A549 (cell line): ENCODE results near the gene CTBP2. TPM values are rescaled to one million over a fixed set of nuclear protein-coding genes. Genes with fewer than 3 reads are reported as not detected.

Experiments used
- ATAC-seq, 2 experiments: fragments of 200-7000 bp in 1 of 2; fragments of >200 bp in 1 of 2; cut with Nextera tagmentation in 1 of 2; cut with Tn5 transposase in 1 of 2; 3 replicates each; pipeline versions ENCODE4 v1.8.0 to v1.9.1; 2018 to 2020; ENCODE audit warnings: mild to moderate bottlenecking in 1 of 2, moderate library complexity in 1 of 2
- CTCF ChIA-PET: fragments of 300-600 bp; sonication (Branson Sonifier 250); formaldehyde crosslinking; extraction: SDS; loops from one replicate; lab custom pipeline; 2021; ENCODE audit warnings: antibody characterized with exemption, inconsistent platforms; lab: Yijun Ruan, JAX
- POLR2A ChIA-PET: fragments of 350-600 bp; formaldehyde crosslinking; extraction: SDS; loops from one replicate; lab custom pipeline; 2021; ENCODE audit warnings: antibody characterized with exemption, inconsistent platforms; lab: Yijun Ruan, JAX
- DNase-seq, 2 experiments: peaks; one replicate each; pipeline versions ENCODE4 v3.0.0 to v3.0.0-alpha.2; 2011 to 2016; ENCODE audit warnings: low read depth in 1 of 2, low spot score in 1 of 2
- FAIRE-seq: peaks from 2 replicates; lab custom pipeline; 2011; peaks lifted over from hg19 to GRCh38; lab: Jason Lieb, UNC
- H3K27ac ChIP-seq, 2 experiments: fragments of >200 bp; sonication (Bioruptor Twin); formaldehyde crosslinking; 3 replicates each; pipeline ENCODE4 v1.5.1; 2016 to 2017
- H3K4me1 ChIP-seq: fragments of >200 bp; sonication (Bioruptor Twin); formaldehyde crosslinking; 3 replicates; pipeline ENCODE4 v1.6.1; 2016
- H3K4me2 ChIP-seq: fragments of >200 bp; sonication (Bioruptor Twin); formaldehyde crosslinking; 3 replicates; pipeline ENCODE4 v1.6.1; 2016
- H3K4me3 ChIP-seq: fragments of >200 bp; sonication (Bioruptor Twin); formaldehyde crosslinking; 3 replicates; pipeline ENCODE4 v1.5.1; 2016
- H3K9me3 ChIP-seq: fragments of >200 bp; sonication (Bioruptor Twin); formaldehyde crosslinking; 3 replicates; pipeline ENCODE4 v1.6.1; 2016
- ATOH8 ChIP-seq: fragments of 250-450 bp; sonication (Bioruptor Pico); IDR thresholded peaks from 2 replicates; pipeline ENCODE4 v1.5.0; 2020; ENCODE audit warnings: low read depth, mild to moderate bottlenecking, moderate library complexity
- CBX8 ChIP-seq: fragments of 200-600 bp; sonication (generic); IDR thresholded peaks from 2 replicates; pipeline ENCODE4 v1.6.1; 2016
- EHF ChIP-seq: fragments of 250-450 bp; sonication (Bioruptor Pico); IDR thresholded peaks from 2 replicates; pipeline ENCODE4 v1.5.0; 2020; ENCODE audit warnings: mild to moderate bottlenecking
- ELK1 ChIP-seq: fragments of 150-350 bp; IDR thresholded peaks from 2 replicates; pipeline ENCODE4 v1.6.1; 2014; ENCODE audit warnings: low read depth, mild to moderate bottlenecking, low read length
- EP300 ChIP-seq, 2 experiments: fragments of >200 bp; sonication (Bioruptor Twin); formaldehyde crosslinking; IDR thresholded peaks; 2 replicates in 1 of 2; 3 replicates in 1 of 2; pipeline ENCODE4 v1.6.1; 2016 to 2017
- HOXB5 ChIP-seq: fragments of 250-450 bp; sonication (Bioruptor Pico); IDR thresholded peaks from 2 replicates; pipeline ENCODE4 v1.5.0; 2020; ENCODE audit warnings: mild to moderate bottlenecking, moderate library complexity
- JUNB ChIP-seq: fragments of >200 bp; sonication (Bioruptor Twin); formaldehyde crosslinking; IDR thresholded peaks from 2 replicates; pipeline ENCODE4 v1.6.1; 2016
- RARB ChIP-seq: fragments of 250-450 bp; sonication (Bioruptor Pico); IDR thresholded peaks from 2 replicates; pipeline ENCODE4 v1.8.0; 2021; ENCODE audit warnings: mild to moderate bottlenecking, moderate library complexity
- SMC3 ChIP-seq: fragments of >200 bp; sonication (Bioruptor Twin); formaldehyde crosslinking; IDR thresholded peaks from 3 replicates; pipeline ENCODE4 v1.6.1; 2018; ENCODE audit warnings: inconsistent platforms
- ZNF302 ChIP-seq: fragments of 250-450 bp; sonication (Bioruptor Pico); IDR thresholded peaks from 2 replicates; pipeline ENCODE4 v1.9.0; 2021; ENCODE audit warnings: inconsistent platforms, mild to moderate bottlenecking, moderate library complexity
- WGBS: methylation state at CpG from one replicate; pipeline ENCODE4 v1.1.6; 2017; ENCODE audit errors: missing lambda C conversion rate; 5-methylcytosine and 5-hydroxymethylcytosine counted together
- polyA plus RNA-seq, 4 experiments: library from polyadenylated mRNA; depleted of rRNA in 3 of 4; stranded (reverse); fragments of >200 nt; fragmentation: RNase III in 1 of 4; extraction: RNeasy Plus Mini Kit Qiagen cat#74134 plus additional on column Dnase treatment in 1 of 4; gene quantifications; 2 replicates in 3 of 4; 3 replicates in 1 of 4; pipeline ENCODE4 v1.2.3, GENCODE V29; 2011 to 2017
- TF ChIP-seq, protein P1 (sequence below): fragments of 450-650 bp; IDR thresholded peaks from 2 replicates; pipeline ENCODE4 v1.6.1; 2014; ENCODE audit warnings: antibody characterized with exemption

CTBP2 gene
- polyA plus RNA-seq, 2 of the 4 experiments (the other 2 are of a cell fraction), result 74.9 to 78.9 TPM

DNA sequence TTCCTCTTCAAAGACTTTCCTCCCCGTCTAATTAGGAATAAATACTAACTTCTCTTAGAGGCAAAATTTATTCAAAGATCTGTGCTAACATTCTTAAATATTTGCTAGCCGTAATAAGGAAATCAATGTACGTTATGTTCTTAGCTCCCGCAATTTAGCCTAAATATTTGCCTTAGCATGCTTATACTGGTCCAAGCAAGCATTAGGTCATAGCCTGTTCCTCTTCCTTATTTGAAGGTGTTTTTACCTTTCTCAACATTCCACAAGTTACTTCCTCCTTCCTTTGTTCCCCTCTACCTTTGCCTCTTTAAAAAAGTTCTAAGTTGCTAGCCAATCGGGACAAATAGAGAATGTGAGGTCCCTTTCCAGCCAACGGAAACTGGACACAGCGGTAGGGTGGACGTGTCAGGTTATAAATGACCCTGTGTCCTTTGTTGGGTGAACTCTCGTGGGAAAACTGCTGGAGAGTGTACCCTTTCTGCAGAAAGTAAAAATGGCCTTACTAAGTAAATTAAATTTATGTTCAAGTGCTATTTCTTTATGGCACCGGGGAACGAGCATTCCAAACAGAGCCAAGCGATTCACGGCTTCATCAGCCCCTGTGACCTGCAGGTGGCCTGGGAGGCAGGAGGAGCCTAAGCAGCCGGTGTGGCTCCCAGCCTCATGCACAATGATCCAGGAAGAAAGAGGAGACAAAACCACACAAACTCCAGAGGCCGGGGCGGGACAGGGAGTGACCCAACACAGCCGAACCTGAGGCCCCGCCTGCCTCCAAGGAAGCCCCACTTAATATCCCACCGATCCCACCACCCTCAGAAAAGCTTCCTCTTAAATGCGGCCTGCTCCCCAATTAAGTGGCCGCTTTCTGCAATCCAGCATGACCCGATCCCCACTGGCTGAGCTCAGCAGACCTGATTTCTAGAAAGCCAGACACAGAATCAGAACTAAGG is 151.4 kb downstream of the CTBP2 start:
- POLR2A ChIA-PET, result interaction anchor here (0.6 kb wide), 1 partner anchor 417 kb away, joined by 3 read pairs; no protein-coding TSS in a partner anchor
- Histone ChIP-seq H3K9me3 (no peaks in the 10 kb centered on the region), H3K4me3 (no peak overlapping the region), H3K4me1 (no peaks in the 10 kb centered on the region), H3K27ac (no peak overlapping the region), H3K4me2 (no peak overlapping the region)
- ATAC-seq (no peak), DNase-seq (no peak), FAIRE-seq (no peak)
- CTCF ChIA-PET, result interaction anchor here (2.0 to 2.1 kb wide), 2 partner anchors 9 to 52 kb away, joined by 5 to 9 read pairs; no protein-coding TSS in a partner anchor
- WGBS, result 90% methylated on average over 22 of the region's 22 CpGs
- no peak for TF ChIP-seq JUNB

DNA sequence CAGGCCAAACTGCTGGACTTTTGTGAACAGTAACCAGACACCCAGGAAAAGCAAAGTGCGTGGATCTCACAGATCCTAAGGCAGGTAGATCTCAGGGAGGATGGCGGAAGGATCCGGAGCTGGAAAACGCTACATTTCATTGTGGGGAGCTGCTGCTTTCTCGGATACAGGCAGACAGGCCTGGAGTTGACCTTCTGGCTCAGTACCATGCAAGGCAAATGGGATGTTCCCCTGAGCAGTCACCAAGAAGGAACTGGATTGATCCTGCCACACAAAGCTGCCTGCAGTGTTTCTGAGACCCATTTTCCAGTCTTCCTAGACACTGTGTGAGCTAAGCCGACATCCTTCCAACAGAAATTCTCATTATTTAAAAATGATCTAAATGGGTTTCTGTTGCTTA is 152.9 kb downstream of the CTBP2 start:
- Histone ChIP-seq H3K4me2 (no peak overlapping the region), H3K9me3 (no peaks in the 10 kb centered on the region), H3K4me3 (no peak overlapping the region), H3K27ac (no peak overlapping the region), H3K4me1 (no peaks in the 10 kb centered on the region)
- WGBS, result 90% methylated on average over 6 of the region's 6 CpGs
- ATAC-seq (no peak), DNase-seq (no peak), FAIRE-seq (no peak)
- TF ChIP-seq HOXB5 (no peak), EHF (CRISPR knock-in tag) (no peak), CBX8 (no peak), SMC3 (no peak)
- TF ChIP-seq, protein P1, sequence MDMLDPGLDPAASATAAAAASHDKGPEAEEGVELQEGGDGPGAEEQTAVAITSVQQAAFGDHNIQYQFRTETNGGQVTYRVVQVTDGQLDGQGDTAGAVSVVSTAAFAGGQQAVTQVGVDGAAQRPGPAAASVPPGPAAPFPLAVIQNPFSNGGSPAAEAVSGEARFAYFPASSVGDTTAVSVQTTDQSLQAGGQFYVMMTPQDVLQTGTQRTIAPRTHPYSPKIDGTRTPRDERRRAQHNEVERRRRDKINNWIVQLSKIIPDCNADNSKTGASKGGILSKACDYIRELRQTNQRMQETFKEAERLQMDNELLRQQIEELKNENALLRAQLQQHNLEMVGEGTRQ, result no peak
- POLR2A ChIA-PET, result no interaction called here
- CTCF ChIA-PET, result interaction anchor here (0.8 to 1.4 kb wide), 4 partner anchors 15 to 54 kb away, joined by 3 to 4 read pairs (median 3); no protein-coding TSS in a partner anchor

- no peak overlapping the region for H3K4me2 ChIP-seq
- no peak overlapping the region for H3K4me3 ChIP-seq
- TF ChIP-seq ATOH8 (CRISPR knock-in tag), result no peak
- TF ChIP-seq EHF (CRISPR knock-in tag), result no peak
- no peak for TF ChIP-seq ZNF302 (CRISPR knock-in tag)
- no peak for DNase-seq
- ATAC-seq, result no peak
- no peaks in the 10 kb centered on the region for H3K4me1 ChIP-seq
- 89% methylated on average over 19 of the region's 19 CpGs for WGBS
- H3K27ac ChIP-seq, result no peak overlapping the region
- ChIA-PET CTCF (interaction anchor here (0.8 to 1.4 kb wide), 4 partner anchors 15 to 55 kb away, joined by 3 to 4 read pairs (median 3); no protein-coding TSS in a partner anchor), POLR2A (no interaction called here)
- no peak for FAIRE-seq
- H3K9me3 ChIP-seq, result no peaks in the 10 kb centered on the region
Observed at GRCh38 chr10:125006921-125007426, 153.4 kb downstream of the CTBP2 start.

DNA sequence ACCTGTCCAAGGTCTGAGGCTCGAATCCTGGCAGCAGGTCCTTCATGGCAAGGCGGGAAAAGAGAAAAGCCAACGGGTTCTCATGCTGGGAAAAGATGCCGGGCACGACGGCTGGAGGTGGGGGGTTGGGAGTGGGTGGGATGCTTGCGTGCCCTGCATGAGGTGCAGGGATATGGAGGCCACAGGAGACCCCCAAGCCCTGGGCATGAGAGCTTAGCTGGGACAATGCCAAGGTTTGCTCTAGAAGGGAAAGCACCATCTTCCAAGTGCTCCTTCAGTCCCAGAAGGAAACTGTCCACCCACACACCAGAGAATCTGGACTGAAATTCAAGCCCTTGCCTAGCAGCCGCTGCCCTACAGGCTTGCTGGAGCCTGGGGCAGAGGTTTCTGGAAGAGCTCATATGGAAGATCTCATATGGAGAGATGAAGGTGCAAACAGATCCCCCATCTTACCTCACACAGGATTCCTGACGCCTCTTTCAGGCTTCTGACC is 154.1 kb downstream of the CTBP2 start:
- WGBS, result 89% methylated on average over 7 of the region's 9 CpGs
- Histone ChIP-seq H3K4me2 (no peak overlapping the region), H3K4me3 (no peak overlapping the region), H3K4me1 (no peaks in the 10 kb centered on the region), H3K9me3 (no peaks in the 10 kb centered on the region), H3K27ac (no peak overlapping the region)
- TF ChIP-seq EP300 (IDR thresholded peaks at IDR 0.05), result no peak
- TF ChIP-seq RARB, result no peak
- TF ChIP-seq ELK1, result no peak
- TF ChIP-seq ZNF302 (CRISPR knock-in tag), result no peak
- CTCF ChIA-PET, result interaction anchor here (1.1 to 1.4 kb wide), 3 partner anchors 14 to 28 kb away, joined by 3 read pairs; no protein-coding TSS in a partner anchor
- FAIRE-seq (no peak), DNase-seq (no peak), ATAC-seq (no peak)
- POLR2A ChIA-PET, result no interaction called here
